Subcutaneous adipose tissue (tissue), 4 donors: ENCODE measurements around the gene TENT4B. TPM values are rescaled to one million over a fixed set of nuclear protein-coding genes. Genes with fewer than 3 reads are reported as not detected.

ENCODE experiments used
- total RNA-seq, 4 donors: library from RNA; depleted of rRNA; stranded (reverse); fragments of >200 nt; gene quantifications; one replicate each; pipeline ENCODE4 v1.1.0, GENCODE V29; 2016
- TF ChIP-seq, protein P1 (sequence below): fragments of 450-650 bp; IDR thresholded peaks from one replicate; pipeline ENCODE4 v1.5.1; 2016; ENCODE audit warnings: low read depth, mild to moderate bottlenecking, control low read depth, antibody characterized with exemption, moderate library complexity

TENT4B gene
- total RNA-seq, 4 donors from 2014 or later = 12.4 to 14.3 (median 13.2) TPM

DNA sequence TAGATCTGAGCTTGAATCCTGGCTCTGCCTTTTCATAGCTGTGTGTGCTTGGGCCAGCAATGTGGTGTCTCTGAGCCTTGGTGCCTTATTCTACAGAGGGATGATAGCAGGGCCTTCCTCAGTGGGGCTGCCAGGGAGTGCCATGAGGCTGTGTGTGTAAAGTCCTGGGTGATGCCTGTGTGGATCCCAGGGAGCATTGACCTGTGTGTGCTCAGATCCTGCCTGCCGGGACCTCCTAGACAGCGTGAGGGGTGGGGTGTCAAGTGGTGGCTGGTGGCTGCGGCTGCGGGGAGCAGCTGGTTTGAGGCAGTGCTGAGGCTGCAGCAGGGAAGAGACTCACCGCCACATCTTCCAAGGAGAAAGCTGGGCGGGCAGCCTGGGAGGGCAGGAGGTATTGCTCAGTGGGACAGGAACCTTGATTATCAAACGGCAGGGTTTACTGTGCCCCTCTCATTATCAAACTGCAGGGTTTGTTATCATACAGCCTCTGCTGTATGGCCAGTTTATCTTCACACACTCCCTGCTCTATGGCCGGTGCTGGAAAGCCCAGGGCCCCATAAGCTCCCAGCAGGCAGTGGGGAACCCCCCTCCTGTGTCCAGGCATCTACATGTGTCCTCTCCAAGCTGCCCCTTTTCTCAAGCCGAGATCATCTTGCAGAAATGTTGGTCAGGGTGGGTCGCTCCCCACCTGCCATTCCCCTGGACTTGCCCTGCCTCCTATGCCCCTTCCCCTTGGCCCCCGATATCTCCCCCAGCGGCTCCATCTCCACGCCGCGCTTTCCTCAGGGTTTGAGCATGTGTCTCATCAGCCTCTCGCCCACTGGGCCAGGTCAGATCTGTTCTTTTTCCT lies 110.2 kb downstream of the TENT4B start:
- TF ChIP-seq, protein P1, sequence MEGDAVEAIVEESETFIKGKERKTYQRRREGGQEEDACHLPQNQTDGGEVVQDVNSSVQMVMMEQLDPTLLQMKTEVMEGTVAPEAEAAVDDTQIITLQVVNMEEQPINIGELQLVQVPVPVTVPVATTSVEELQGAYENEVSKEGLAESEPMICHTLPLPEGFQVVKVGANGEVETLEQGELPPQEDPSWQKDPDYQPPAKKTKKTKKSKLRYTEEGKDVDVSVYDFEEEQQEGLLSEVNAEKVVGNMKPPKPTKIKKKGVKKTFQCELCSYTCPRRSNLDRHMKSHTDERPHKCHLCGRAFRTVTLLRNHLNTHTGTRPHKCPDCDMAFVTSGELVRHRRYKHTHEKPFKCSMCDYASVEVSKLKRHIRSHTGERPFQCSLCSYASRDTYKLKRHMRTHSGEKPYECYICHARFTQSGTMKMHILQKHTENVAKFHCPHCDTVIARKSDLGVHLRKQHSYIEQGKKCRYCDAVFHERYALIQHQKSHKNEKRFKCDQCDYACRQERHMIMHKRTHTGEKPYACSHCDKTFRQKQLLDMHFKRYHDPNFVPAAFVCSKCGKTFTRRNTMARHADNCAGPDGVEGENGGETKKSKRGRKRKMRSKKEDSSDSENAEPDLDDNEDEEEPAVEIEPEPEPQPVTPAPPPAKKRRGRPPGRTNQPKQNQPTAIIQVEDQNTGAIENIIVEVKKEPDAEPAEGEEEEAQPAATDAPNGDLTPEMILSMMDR = no peak

DNA sequence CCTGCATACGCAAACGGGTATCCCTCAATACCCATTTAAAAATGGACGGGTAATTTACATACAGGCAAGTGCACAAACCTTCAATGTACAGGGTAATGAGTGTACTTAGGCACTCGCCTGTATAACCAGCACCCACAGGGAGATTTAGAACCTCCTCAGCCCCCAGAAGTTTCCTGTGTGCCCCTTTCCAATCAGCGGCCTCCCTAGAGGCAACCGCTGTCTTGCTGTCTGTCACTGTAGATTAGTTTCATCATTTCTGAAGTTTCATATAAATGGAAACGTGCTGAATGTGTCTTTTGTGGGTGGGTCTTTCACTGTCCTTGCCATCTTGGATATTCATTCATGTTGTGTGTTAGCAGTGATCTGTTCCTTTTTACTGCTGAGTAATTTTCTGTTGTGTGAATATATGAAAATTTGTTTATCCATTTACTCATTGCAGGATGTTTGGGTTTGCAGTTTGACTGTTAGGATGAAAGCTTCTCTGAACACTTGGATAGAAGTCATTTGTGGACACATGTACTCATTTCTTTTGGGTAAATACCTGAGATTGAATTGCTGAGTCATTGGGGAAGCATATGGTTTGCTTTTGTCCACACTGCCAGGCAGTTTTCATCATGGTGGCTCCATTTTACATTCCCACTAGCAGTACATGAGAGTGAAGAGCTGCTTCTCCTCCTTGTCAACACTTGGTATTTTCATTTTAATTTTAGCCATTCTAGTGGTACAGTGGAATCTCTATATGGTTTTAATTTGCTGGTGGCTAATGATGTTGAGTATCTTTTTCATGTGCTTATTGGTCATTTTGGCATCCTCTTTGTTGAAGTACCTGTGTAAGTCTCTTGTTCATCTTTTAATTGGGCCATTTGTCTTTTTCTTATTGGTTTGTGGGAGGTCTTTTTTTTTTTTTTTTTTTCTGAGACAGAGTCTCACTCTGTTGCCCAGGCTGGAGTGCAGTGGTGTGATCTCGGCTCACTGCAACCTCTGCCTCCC lies 111.1 kb downstream of the TENT4B start:
- TF ChIP-seq, protein P1 = no peak

DNA sequence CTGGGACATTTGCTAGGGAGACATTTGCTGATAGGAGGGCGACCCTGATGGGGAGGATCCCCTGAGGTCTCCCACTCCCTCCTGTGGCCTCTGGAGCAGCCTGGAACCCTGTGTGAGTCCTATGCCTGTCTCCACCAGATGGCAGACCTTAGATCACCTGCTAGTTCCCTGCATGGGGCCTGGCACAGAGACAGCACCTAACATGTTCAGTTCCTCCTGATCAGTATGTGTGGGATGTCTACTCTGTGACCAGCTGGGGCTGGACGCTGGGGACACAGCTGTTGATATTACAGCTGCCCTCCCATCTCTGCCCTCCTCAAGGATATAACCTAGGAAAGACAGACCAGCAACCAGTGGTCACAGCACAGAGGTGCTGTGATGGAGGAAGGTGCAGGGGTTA lies 112.2 kb downstream of the TENT4B start:
- TF ChIP-seq, protein P1 = no peak

DNA sequence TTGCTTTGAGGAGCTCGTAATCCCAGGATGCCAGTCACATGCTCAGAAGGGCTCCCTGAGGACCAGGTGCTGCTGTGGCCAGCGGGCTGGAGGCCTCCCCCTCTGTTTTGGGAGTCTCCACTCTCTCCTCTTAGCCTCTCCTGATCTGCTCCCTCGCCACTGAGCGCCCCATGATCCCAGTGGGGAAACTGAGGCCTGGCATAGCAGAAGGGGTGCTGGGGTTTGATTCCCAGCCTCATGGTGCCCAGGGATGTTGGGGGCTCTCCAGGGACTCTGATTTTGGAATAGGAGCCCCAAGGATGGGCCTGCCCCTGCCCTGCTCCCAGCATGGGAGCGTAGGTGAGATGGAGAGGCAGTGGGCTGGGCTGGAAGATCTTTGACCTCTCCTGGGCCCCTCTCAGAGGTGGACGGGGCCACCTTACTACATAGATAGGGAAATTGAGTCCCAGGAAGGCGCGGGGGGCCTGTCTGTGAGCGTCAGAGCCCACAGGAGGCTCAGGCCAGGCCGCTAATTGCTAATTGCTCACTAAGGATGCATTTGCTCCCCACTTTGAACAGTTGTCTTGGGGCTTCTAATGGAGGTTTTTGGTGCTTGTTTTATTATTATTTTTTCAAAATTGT lies 112.7 kb downstream of the TENT4B start:
- TF ChIP-seq, protein P1 = no peak

DNA sequence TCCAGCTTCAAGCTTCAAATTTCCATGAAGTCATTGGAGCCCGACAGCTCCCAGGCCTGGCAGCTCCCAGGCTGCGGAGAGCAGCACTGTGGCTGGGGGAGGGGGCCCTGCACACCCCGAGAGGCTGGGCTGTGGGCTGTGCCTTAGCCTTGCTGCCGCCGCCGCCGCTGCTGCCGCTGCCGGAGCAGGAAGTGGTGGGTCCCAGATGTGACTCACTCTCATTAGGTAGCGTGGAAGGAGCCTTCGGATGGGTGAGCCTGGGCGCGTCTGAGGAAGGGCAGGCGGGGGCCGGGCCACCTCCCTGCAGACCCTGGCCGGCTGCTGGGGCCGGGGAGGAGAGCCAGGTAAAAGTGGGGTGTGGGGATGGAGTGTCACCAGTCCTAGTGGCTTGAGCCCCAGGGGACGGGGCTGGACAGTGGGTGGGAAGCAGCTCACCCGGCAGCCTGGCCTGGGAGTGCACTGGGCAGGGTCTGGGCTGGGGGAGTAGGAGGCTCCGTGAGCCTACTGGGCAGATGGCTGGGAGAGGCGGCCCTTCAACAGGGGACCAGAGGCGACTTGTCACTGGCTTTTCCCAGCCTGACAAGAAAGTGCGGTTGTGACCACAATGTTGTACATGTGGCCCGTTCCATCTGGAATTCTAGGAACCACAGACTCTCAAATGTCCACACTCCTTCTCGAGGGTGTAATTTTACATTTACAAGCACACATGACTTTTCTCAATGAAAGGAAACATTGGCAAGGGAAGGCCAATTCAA lies 113.4 kb downstream of the TENT4B start, which contains the start of gene ADCY7:
ADCY7 (plus strand) TSS at position 215 of the 755 bp plus-strand sequence. CDS start 21,629 bp downstream, outside the sequence.
- TF ChIP-seq, protein P1 = no peak

DNA sequence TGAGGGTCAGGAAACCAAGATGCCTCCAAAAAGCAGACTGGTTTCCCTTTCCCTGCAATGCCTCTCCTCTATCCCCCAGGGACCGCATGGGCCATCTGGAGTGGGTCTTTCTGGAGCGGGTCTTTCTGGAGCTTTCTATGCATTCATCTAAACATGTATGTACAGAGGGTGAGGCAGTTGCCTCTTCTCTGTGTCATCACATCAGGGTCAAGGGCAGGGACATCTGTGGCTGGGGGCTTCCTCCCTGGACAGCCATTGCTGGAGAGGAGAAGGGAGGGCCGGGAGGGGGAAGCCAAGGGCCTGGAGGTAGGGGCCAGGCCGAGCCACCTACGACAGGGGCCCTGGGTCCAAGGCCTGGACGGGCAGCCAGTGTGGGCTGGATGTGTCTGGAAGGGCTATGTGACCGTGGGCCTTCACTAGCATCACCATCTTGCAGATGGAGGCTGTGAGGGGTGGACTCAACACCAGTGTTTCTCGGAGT lies 114.1 kb downstream of the TENT4B start:
- TF ChIP-seq, protein P1 = no peak
